Stimulated activated CD8-positive, alpha-beta memory T cell treated with anti-CD3 and anti-CD28 coated beads, Interleukin-4, amount 100 ng/mL, for 48 hours (primary cell): ENCODE measurements around the gene NTM.
"Not testable (repeated sequence)": the region's sequence is repeated elsewhere in the genome, so short reads cannot be mapped to it uniquely, and the experiment has no call there.

Experiments used
- DNase-seq: peaks from one replicate; pipeline ENCODE4 v3.0.0-alpha.2; 2020

NTM gene

GRCh38 chr11:132060567-132060966 is 690.2 kb downstream of the NTM start:
- DNase-seq = no peak

- DNase-seq = no peak
These were observed 691.6 kb downstream of the NTM start for GRCh38 chr11:132062031-132062430.

GRCh38 chr11:132062541-132062940 is 692.1 kb downstream of the NTM start:
- DNase-seq = no peak

- no peak for DNase-seq
These were observed 694.7 kb downstream of the NTM start for GRCh38 chr11:132064987-132065620.

GRCh38 chr11:132068556-132068955 is 698.1 kb downstream of the NTM start:
- no peak for DNase-seq

- DNase-seq = not testable (repeated sequence)
These were observed 699.2 kb downstream of the NTM start for GRCh38 chr11:132069593-132069992.

- DNase-seq = not testable (repeated sequence)
These were observed 700.5 kb downstream of the NTM start for GRCh38 chr11:132070907-132071306.

- no peak for DNase-seq
These were observed 701.8 kb downstream of the NTM start for GRCh38 chr11:132072044-132072857.

- DNase-seq = no peak
These were observed 702.4 kb downstream of the NTM start for GRCh38 chr11:132072858-132073211.

GRCh38 chr11:132073787-132074186 is 703.4 kb downstream of the NTM start:
- DNase-seq = no peak

- no peak for DNase-seq
These were observed 705.0 kb downstream of the NTM start for GRCh38 chr11:132075447-132075846.

GRCh38 chr11:132077416-132077815 is 707.0 kb downstream of the NTM start:
- DNase-seq = no peak

GRCh38 chr11:132078264-132079076 is 708.1 kb downstream of the NTM start:
- DNase-seq = no peak

- DNase-seq = no peak
These were observed 709.7 kb downstream of the NTM start for GRCh38 chr11:132080127-132080526.

- DNase-seq = no peak
These were observed 712.2 kb downstream of the NTM start for GRCh38 chr11:132082566-132082965.

- DNase-seq = no peak
These were observed 714.0 kb downstream of the NTM start for GRCh38 chr11:132084433-132084832.

- no peak for DNase-seq
These were observed 716.7 kb downstream of the NTM start for GRCh38 chr11:132087148-132087547.

- no peak for DNase-seq
These were observed 718.1 kb downstream of the NTM start for GRCh38 chr11:132088551-132088950.

GRCh38 chr11:132093536-132094259 is 723.3 kb downstream of the NTM start:
- DNase-seq = no peak

- DNase-seq = no peak
These were observed 724.2 kb downstream of the NTM start for GRCh38 chr11:132094598-132094997.

- no peak for DNase-seq
These were observed 725.1 kb downstream of the NTM start for GRCh38 chr11:132095230-132096131.
